Upper lobe of left lung (tissue), 6 donors: Measurements from ENCODE around the gene GALNT7. TPM values are rescaled to one million over a fixed set of nuclear protein-coding genes. Genes with fewer than 3 reads are reported as not detected.

Experiments used
- ATAC-seq, 2 donors: fragments of 200-7000 bp; cut with Tn5 transposase; one replicate each; pipeline ENCODE4 v1.9.1; 2022; ENCODE audit warnings: mild to moderate bottlenecking in 2 of 2, moderate library complexity in 2 of 2; ENCODE audit not compliant: low FRiP score in 2 of 2
- DNase-seq, 2 donors: peaks; one replicate each; pipeline ENCODE4 v3.0.0-alpha.2; 2019 to 2020
- H3K27ac ChIP-seq, 4 donors: fragments of 200-600 bp; sonication (generic); one replicate each; pipeline ENCODE4 v1.5.1; 2016 to 2019
- H3K27me3 ChIP-seq, 4 donors: fragments of 200-600 bp; sonication (generic); one replicate each; pipeline ENCODE4 v1.5.1; 2017 to 2019
- H3K36me3 ChIP-seq, 4 donors: fragments of 200-600 bp; sonication (generic); one replicate each; pipeline ENCODE4 v1.5.1; 2016 to 2019
- H3K4me1 ChIP-seq, 4 donors: fragments of 200-600 bp; sonication (generic); one replicate each; pipeline ENCODE4 v1.5.1; 2018 to 2019
- H3K4me3 ChIP-seq, 4 donors: fragments of 200-600 bp; sonication (generic); one replicate each; pipeline ENCODE4 v1.5.1; 2017 to 2019; ENCODE audit warnings: mild to moderate bottlenecking in 2 of 4, moderate library complexity in 1 of 4
- H3K9me3 ChIP-seq, 4 donors: fragments of 200-600 bp; sonication (generic); one replicate each; pipeline ENCODE4 v1.5.1; 2018 to 2019
- EP300 ChIP-seq, 4 donors: sonication (generic); formaldehyde crosslinking; IDR thresholded peaks; one replicate each; pipeline ENCODE4 v1.5.1; 2017; ENCODE audit warnings: antibody characterized with exemption in 4 of 4, control low read depth in 2 of 4
- POLR2A ChIP-seq, 4 donors: fragments of 450-650 bp; IDR thresholded peaks; one replicate each; pipeline ENCODE4 v1.5.1; 2016 to 2017; ENCODE audit warnings: antibody characterized with exemption in 4 of 4, mild to moderate bottlenecking in 2 of 4
- POLR2AphosphoS5 ChIP-seq, 2 donors: sonication (generic); formaldehyde crosslinking; IDR thresholded peaks; one replicate each; pipeline ENCODE4 v1.5.1; 2017; ENCODE audit warnings: antibody characterized with exemption in 2 of 2
- WGBS, 2 donors: methylation state at CpG; one replicate each; pipeline ENCODE4 v1.1.5; 2017 to 2018; 5-methylcytosine and 5-hydroxymethylcytosine counted together
- total RNA-seq, 6 donors: library from RNA; depleted of rRNA in 4 of 6; stranded (reverse); fragments of >200 nt in 4 of 6; gene quantifications; one replicate each; pipeline versions ENCODE4 v1.1.0 to v1.2.1, GENCODE V29; 2016 to 2021
- TF ChIP-seq, protein P1 (sequence below), 6 experiments: fragments of 450-650 bp in 4 of 6; fragments of 200-600 bp in 2 of 6; sonication (generic) in 2 of 6; IDR thresholded peaks; one replicate each; pipeline ENCODE4 v1.5.1; 2016 to 2019; ENCODE audit warnings: antibody characterized with exemption in 6 of 6
- donor health status: DM: no; HTN: no; CAD: no; lungs with moderate emphysema.
- donor health status: DM: no; HTN: yes; CAD: no; lungs with severe emphysema.

GALNT7 gene
- total RNA-seq, 6 donors from 2014 or later, result 5.0 to 68.1 (median 20.1) TPM

GRCh38 chr4:173191623-173192041, 23.0 kb downstream of the GALNT7 start:
- TF ChIP-seq POLR2AphosphoS5 (IDR thresholded peaks at IDR 0.05), result no peak
- TF ChIP-seq, protein P1, sequence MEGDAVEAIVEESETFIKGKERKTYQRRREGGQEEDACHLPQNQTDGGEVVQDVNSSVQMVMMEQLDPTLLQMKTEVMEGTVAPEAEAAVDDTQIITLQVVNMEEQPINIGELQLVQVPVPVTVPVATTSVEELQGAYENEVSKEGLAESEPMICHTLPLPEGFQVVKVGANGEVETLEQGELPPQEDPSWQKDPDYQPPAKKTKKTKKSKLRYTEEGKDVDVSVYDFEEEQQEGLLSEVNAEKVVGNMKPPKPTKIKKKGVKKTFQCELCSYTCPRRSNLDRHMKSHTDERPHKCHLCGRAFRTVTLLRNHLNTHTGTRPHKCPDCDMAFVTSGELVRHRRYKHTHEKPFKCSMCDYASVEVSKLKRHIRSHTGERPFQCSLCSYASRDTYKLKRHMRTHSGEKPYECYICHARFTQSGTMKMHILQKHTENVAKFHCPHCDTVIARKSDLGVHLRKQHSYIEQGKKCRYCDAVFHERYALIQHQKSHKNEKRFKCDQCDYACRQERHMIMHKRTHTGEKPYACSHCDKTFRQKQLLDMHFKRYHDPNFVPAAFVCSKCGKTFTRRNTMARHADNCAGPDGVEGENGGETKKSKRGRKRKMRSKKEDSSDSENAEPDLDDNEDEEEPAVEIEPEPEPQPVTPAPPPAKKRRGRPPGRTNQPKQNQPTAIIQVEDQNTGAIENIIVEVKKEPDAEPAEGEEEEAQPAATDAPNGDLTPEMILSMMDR (IDR thresholded peaks at IDR 0.05), result no peak
- no peak for TF ChIP-seq POLR2A (IDR thresholded peaks at IDR 0.05)
- no peak for TF ChIP-seq EP300 (IDR thresholded peaks at IDR 0.05)
- Histone ChIP-seq H3K4me1 (peaks cover 3 to 17% (median 14%) of the 10 kb centered on the region in 4 donors), H3K4me3 (no peak overlapping the region), H3K9me3 (no peaks in the 10 kb centered on the region), H3K27ac (no peak overlapping the region), H3K27me3 (no peaks in the 10 kb centered on the region), H3K36me3 (no peaks in the 10 kb centered on the region)
- no peak for ATAC-seq
- no peak for DNase-seq
- WGBS, 2 donors, result 67 to 84% methylated on average over 3 of the region's 3 CpGs

GRCh38 chr4:173192375-173193162, 24.0 kb downstream of the GALNT7 start:
- TF ChIP-seq POLR2AphosphoS5 (IDR thresholded peaks at IDR 0.05) (no peak), POLR2A (IDR thresholded peaks at IDR 0.05) (no peak)
- DNase-seq (no peak), ATAC-seq (no peak)
- Histone ChIP-seq H3K4me3 (no peak overlapping the region), H3K4me1 (peaks cover 0 to 15% (median 12%) of the 10 kb centered on the region in 4 donors), H3K27me3 (no peaks in the 10 kb centered on the region), H3K27ac (no peak overlapping the region), H3K36me3 (no peaks in the 10 kb centered on the region), H3K9me3 (no peaks in the 10 kb centered on the region)
- WGBS, 2 donors, result 72 to 79% methylated on average over 7 of the region's 7 CpGs

DNA sequence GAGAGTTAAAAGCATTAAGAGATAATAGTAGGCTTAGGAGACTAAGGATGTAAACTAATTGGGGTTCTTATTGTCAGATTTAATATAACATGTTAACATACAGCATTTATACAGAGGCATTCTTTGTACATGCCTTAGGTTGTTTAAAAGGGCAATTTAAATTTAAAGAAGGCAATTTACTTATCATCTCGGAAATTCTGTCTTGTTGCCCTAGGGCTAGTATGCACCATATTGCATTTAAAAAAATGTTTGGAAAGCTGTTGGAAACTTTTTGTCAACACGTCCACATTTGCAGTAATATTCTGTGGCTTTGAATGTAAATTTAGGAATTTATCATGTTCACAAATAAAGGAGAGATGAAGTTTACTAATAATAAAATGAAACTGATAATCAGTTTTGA, 25.5 kb downstream of the GALNT7 start:
- TF ChIP-seq POLR2A (IDR thresholded peaks at IDR 0.05) (no peak), EP300 (IDR thresholded peaks at IDR 0.05) (no peak), POLR2AphosphoS5 (IDR thresholded peaks at IDR 0.05) (no peak)
- no peaks in the 10 kb centered on the region for H3K36me3 ChIP-seq
- H3K27me3 ChIP-seq, result no peaks in the 10 kb centered on the region
- WGBS, 2 donors, result 79 to 82% methylated on average over 2 of the region's 2 CpGs
- DNase-seq (no peak), ATAC-seq (no peak)
- no peak overlapping the region for H3K27ac ChIP-seq
- peaks cover 0 to 13% (median 6%) of the 10 kb centered on the region in 4 donors for H3K4me1 ChIP-seq
- no peak overlapping the region for H3K4me3 ChIP-seq
- no peaks in the 10 kb centered on the region for H3K9me3 ChIP-seq

DNA sequence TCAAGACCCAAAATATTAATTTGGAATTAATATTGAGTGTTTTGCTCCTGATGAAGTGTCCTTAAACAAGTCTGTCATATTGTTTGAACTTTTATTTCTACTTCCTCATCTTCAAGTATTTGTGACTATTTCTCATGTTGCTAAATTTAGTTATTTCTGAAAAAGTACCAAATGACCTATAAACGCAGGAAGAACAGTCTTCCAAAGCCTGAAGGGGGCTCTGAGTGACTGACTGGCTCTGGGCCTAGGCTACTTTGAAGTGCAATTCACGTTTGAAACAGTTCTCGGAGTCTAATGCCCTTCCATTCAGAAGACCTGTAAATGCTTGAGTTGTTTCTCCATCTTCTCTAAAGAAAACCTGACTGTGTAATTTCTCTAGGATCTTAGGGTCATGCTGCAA, 26.5 kb downstream of the GALNT7 start:
- no peak for DNase-seq
- TF ChIP-seq POLR2AphosphoS5 (IDR thresholded peaks at IDR 0.05) (no peak), EP300 (IDR thresholded peaks at IDR 0.05) (no peak), POLR2A (IDR thresholded peaks at IDR 0.05) (no peak)
- TF ChIP-seq, protein P1 (IDR thresholded peaks at IDR 0.05), result no peak
- H3K27ac ChIP-seq, result no peak overlapping the region
- H3K9me3 ChIP-seq, result no peaks in the 10 kb centered on the region
- no peak overlapping the region for H3K4me3 ChIP-seq
- no peaks in the 10 kb centered on the region for H3K27me3 ChIP-seq
- H3K4me1 ChIP-seq, result peaks cover 0 to 13% (median 6%) of the 10 kb centered on the region in 4 donors
- ATAC-seq, result no peak
- 45 to 49% methylated on average over 3 of the region's 3 CpGs for WGBS, 2 donors
- H3K36me3 ChIP-seq, result no peaks in the 10 kb centered on the region

GRCh38 chr4:173199553-173199952, 30.9 kb downstream of the GALNT7 start:
- TF ChIP-seq POLR2A (IDR thresholded peaks at IDR 0.05) (no peak), POLR2AphosphoS5 (IDR thresholded peaks at IDR 0.05) (no peak), EP300 (IDR thresholded peaks at IDR 0.05) (no peak)
- TF ChIP-seq, protein P1 (IDR thresholded peaks at IDR 0.05), result no peak
- DNase-seq (no peak), ATAC-seq (no peak)
- no peaks in the 10 kb centered on the region for H3K36me3 ChIP-seq
- 93 to 97% methylated on average over 4 of the region's 4 CpGs for WGBS, 2 donors
- no peak overlapping the region for H3K4me3 ChIP-seq
- H3K4me1 ChIP-seq, result peaks cover 0 to 13% (median 6%) of the 10 kb centered on the region in 4 donors
- no peak overlapping the region for H3K27ac ChIP-seq
- H3K9me3 ChIP-seq, result peaks cover 0 to 5% (median 0%) of the 10 kb centered on the region in 4 donors
- H3K27me3 ChIP-seq, result no peaks in the 10 kb centered on the region
